ENCODE data around the gene ZIC1.

ZIC1 gene

GRCh38 chr3:147424581-147425387 is 15.6 kb downstream of the ZIC1 start:
- DNase-seq: no peak

- DNase-seq: no peak
These were observed 16.3 kb downstream of the ZIC1 start for GRCh38 chr3:147425388-147425850.

- no peak for DNase-seq
These were observed 17.8 kb downstream of the ZIC1 start for GRCh38 chr3:147426931-147427330.

GRCh38 chr3:147427746-147428145 is 18.6 kb downstream of the ZIC1 start:
- DNase-seq: no peak

- DNase-seq: no peak
These were observed 19.2 kb downstream of the ZIC1 start for GRCh38 chr3:147428326-147428725.

GRCh38 chr3:147428754-147429153 is 19.6 kb downstream of the ZIC1 start:
- no peak for DNase-seq

- no peak for DNase-seq
These were observed 22.6 kb downstream of the ZIC1 start for GRCh38 chr3:147431751-147432150.

GRCh38 chr3:147447224-147447623 is 38.1 kb downstream of the ZIC1 start:
- DNase-seq: no peak

- no peak for DNase-seq
These were observed 40.5 kb downstream of the ZIC1 start for GRCh38 chr3:147449669-147450068.

- no peak for DNase-seq
These were observed 50.0 kb downstream of the ZIC1 start for GRCh38 chr3:147458995-147459704.

GRCh38 chr3:147462856-147463255 is 53.7 kb downstream of the ZIC1 start:
- DNase-seq: no peak
